ENCODE measurements around the gene IQGAP2.

IQGAP2 gene

DNA sequence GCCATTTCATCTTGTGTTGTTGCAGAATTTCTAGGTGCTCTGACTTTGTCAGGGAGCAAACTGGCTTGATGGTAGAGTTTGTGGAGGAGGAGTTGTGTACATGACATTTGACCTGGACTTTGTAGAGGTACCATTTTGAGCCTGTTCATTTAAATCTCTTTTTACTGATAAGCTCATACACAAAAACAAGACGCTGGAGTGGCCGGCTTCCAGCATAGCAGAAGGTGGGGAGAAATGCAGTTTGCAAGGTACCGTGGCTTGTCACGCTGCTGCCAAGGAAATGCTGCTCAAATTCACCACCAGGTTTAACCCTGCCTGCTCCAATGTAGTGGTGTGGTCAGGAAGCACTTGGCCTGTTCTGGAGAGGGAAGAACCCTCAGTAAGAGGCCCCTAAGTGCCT lies 18.9 kb upstream of the IQGAP2 start:
- DNase-seq, result no peak

DNA sequence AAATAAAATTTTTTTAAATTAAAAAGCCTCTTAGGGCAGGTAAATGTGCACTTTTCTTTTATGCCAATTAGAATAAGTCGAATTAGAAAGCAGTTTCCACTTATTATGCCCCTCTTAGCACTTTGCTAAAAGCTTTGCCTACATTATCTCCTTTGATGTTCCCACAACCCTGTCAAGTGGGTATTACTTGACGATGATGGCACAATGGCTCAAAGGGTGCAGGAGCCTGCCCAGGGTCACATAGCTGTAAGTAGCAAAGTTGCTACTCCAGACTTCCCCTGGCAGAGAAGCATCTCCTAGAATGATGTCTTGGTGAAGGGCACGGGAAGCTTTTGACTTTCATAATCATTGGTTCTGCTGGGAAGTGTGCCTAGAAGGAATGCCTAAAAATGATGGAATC lies 18.4 kb upstream of the IQGAP2 start:
- DNase-seq, result no peak

DNA sequence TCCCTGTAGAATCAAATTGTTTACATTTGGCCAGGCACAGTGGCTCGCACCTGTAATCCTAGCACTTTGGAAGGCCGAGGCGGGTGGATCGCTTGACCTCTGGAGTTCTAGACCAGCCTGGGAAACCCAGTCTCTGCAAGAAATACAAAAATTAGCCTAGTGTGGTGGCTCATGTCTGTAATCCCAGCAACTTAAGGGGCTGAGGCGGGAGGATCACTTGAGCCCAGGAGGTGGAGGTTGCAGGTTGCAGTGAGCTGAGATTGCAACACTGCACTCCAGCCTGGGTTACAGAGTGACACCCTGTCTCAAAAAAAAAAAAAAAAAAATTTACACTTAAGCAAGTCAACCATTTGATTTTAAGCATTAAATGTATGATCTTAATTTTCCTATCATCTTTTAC lies 17.5 kb upstream of the IQGAP2 start:
- no peak for DNase-seq

DNA sequence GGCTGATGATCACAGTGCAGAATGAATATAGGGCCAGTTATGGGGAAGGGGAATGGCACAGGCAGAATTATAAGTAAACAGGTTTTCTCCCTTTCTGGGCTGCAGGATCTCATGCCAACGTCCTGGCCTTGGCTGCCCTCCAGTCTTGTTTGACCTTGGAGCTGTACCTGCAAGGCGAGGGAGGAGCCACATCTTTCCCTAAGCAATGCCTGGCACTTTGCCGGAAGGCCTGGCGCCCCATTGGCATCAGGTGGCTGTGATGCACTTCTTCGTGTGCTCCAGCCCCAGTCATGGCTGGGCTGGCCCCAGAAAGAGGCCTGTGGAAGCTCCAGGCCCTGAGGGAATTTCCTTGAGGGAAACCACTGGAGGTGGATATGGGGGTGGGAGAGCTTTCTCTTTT lies 16.7 kb upstream of the IQGAP2 start:
- no peak for DNase-seq

DNA sequence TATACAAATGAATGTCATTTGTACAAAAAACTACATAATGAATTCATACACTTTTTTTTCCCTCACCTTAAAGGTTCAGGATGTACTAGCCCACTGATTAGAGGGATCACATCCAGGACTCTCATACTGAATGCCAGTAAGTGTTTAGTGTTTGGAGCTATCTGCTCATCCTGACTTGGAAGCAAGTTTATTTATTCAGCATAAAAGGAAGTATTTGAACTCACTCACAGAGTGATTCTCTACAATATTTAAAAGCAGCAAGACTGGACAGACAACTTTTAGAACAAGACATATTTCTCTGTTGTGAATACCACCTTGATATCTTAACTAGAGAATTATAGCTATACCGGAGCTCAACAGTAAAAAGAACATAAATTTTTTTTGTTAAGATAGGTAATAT lies 14.8 kb upstream of the IQGAP2 start:
- no peak for DNase-seq

DNA sequence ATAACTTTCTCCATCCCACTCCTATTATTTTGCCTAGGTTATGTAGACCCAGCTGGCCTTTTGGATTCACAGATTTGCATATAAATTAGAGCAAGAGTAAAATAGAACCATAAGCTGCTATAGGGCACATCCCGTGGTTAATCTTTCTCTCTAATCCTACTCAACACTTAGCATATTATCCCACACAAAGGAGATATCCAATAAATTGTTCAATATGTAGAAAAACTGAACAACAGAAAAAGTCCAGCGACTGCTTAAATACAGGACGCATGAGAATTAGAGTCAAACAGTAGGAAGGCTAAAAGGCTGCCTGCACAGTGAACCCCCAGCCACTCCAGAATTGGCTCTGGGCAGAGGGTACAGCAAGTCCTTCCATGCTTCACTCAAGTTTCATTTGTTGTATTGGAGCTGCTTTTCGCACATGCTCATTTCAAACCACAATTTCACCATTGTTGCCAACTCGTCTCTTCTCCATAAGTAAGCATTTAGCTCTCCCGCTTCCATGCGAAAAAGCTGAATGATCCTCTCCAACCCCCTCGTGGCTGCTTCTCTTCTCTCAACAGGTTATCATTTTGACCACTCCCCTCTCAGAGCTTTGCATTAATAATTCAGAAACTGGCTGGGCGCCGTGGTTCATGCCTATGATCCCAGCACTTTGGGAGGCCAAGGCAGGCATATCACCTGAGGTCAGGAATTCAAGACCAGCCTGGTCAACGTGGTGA lies 14.1 kb upstream of the IQGAP2 start:
- DNase-seq, result no peak

DNA sequence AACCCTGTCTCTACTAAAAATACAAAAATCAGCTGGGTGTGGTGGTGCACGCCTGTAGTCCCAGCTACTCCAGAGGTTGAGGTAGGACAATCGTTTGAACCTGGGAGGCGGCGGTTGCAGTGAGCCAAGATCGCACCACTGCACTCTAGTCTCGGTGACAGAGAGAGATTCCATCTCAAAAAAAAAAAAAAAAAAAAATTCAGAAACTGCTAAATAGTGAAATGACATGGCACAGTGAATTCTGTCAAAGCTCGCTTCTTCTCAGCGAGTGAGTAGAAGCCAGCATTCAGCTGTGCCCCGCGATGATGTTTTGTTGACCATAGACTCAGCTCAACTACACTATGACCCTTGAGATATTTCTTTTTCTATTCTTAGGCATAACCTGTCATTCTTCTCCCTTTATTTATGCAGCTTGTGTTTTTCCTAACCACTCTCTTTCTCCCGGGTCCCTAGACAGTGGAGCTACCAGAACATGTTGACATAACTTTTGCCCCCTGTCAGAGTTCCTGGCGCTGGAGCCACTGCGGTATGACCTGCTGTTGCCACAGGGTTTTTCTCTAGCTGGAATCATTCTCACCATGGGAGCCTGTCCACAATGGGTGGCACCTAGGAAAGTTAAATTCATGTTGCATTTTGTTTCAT lies 13.5 kb upstream of the IQGAP2 start:
- DNase-seq, result no peak

DNA sequence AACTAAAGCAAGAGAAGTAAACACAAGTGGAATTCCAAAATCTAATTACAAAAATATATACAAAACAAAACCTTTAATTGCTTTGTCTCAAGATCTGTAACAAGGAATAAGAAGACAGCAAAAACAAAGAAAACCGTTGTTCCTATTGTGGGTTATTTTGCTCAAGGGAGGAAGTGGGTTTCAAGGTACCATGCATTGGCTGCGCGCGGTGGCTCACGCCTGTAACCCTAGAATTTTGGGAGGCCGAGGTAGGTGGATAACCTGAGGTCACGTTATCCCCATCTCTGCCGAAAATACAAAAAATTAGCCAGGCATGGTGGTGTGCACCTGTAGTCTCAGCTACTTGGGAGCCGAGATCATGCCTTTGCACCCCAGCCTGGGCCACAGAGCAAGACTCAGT lies 12.1 kb upstream of the IQGAP2 start:
- DNase-seq, result no peak

DNA sequence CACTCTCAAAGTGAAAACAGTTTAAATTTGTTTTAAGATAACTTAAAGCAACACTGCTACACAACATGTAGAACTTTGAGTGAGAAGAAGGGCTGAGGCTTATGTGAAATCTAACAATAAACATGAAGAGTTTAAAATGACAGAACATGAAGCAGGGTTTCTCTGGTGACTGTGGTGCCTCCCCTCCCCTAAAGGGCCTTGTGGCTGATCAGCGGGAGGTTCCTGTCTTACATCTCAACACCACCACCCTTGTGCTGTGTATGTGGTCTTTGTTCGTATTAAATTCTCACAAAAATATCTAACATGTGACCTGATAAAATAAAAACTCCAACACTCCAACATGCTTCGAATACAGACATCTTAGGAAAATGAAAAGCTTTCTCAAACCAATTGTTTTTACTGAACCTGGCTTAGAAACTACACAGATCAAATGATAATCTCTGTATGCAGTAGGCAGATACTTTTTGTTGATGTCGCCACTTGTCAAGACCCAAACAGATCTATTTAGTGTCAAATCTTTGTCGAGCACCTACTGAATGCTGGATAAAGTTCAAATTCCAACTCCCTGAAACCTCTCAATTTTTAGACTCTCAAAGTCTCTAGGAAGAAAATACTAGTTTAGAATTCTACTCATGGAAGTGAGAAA lies 9.9 kb upstream of the IQGAP2 start:
- DNase-seq, result no peak

DNA sequence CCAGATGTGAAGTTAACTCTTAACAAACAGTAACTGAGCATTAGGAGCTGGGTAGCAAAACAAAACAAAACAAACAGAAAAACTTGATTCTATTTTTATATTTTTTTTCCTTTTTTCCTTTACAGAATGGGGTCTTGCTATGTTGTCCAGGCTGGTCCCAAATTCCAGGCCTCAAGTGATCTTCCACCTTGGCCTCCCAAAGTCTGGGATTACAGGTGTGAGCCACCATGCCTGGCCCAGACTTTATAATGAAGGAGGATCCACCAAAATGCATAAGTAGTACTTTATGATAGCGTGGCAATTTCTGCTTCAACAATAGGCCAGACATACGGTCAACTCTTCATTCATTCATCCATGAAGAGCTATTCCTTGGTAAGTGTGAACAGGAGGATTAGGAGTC lies 5.9 kb upstream of the IQGAP2 start:
- DNase-seq, result no peak

DNA sequence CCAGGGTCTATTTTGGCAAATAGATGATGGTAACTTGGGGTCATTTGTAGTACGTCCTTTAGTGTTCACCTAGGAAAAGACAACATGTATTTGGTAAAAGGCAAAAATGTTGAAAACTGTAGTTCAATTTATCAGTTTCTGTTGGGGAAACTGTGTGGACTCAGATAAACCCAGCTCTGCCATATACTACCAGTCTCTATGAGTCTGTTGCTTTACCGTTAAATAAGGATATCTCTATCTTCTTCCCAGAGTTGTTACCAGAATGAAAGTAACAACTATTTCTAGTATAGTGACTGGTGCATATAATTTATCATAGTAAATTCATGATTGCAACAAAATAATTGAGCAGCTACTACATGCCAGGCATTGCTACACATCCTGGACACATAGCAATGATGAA lies 3.8 kb upstream of the IQGAP2 start:
- no peak for DNase-seq

DNA sequence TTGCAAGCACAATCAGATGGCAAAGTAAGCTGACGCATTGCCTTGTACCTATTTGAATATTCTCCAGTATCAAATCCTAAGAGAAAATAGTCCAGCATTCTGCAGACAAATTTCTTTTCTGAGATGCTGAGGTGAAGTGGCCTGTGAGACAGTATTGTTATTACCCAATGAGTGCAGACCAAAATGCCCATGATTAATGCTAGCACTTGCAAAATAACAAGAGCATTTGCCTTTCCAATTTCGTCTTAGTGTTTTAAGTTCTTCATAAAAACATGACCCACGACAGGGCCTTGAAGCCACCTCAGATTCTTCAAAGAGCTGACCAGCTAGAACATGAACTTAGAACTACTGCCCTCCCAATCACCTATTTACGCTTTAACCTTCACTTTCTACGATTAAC lies 2.6 kb upstream of the IQGAP2 start:
- DNase-seq, result no peak

DNA sequence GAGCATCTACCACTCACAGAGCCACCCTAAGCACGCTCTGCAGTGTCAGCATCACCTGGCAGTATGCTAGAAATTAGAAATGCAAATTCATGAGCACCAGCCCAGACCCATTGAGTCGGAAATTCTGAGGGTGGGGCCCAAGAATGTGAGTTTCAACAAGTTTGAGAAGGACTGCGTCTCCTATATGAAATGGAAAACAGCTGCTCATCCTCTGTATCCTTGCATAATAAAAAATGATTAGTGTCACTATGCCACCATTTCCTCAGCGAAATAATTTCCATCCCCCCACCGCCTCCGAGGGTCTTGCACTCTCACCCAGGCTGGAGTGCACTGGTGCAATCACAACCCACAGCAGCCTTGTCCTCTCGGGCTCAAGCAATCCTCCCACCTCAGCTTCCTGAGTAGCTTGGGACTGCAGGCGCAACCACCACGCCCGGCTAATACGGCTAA lies 1.3 kb upstream of the IQGAP2 start:
- DNase-seq, result no peak

DNA sequence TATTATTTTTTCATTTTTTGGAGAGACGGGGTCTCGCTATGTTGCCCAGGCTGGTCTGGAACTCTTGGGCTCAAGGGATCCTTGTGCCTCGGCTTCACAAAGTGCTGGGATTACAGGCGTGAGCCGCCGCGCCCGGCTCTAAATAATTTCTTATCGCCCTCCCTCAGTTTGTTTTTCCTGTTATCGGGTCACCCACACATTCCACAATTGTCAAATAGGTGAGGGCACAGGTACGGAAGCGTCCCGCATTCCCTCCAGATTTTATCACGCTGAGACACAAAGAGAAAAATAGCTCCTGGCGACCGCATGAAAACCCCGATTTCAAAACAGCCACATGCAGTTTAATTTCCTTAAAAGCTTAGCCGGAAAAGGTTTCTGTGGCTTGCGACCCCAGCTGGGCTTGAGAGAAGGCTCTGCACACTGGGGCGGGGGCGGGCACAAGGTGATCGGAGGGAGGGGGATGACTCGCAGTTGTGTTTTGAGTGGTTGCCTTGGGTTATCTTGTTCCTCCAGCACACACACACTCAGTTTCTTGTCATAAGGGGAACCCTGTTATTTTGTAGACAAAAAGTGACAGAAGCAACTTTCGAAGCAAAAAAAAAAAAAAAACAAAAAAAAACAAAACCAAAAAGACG lies 717 bp upstream of the IQGAP2 start:
- no peak for DNase-seq

DNA sequence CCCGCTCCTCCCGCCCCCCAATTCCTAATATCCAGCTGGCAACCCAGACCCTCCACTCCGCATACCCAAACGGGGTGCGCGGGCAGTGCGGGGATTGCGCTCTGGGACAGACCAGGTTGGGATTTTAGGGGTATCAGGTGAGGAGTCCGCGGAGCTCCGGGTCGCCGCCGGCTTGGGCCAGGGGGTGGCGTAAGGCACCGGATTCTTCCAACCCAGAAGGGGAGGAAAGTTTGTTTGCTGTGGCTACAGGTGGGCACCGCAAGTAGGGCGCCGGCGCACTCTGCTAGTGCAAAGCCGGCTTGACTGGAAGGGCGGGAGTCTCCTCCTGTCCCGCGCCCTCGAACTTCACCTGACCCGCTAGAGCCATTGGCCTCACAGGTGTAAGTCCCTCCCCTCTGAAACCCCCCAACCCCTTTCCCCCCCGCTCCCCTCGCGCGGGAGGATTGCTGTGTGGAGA lies 709 bp downstream of the IQGAP2 start:
- DNase-seq, result no peak

DNA sequence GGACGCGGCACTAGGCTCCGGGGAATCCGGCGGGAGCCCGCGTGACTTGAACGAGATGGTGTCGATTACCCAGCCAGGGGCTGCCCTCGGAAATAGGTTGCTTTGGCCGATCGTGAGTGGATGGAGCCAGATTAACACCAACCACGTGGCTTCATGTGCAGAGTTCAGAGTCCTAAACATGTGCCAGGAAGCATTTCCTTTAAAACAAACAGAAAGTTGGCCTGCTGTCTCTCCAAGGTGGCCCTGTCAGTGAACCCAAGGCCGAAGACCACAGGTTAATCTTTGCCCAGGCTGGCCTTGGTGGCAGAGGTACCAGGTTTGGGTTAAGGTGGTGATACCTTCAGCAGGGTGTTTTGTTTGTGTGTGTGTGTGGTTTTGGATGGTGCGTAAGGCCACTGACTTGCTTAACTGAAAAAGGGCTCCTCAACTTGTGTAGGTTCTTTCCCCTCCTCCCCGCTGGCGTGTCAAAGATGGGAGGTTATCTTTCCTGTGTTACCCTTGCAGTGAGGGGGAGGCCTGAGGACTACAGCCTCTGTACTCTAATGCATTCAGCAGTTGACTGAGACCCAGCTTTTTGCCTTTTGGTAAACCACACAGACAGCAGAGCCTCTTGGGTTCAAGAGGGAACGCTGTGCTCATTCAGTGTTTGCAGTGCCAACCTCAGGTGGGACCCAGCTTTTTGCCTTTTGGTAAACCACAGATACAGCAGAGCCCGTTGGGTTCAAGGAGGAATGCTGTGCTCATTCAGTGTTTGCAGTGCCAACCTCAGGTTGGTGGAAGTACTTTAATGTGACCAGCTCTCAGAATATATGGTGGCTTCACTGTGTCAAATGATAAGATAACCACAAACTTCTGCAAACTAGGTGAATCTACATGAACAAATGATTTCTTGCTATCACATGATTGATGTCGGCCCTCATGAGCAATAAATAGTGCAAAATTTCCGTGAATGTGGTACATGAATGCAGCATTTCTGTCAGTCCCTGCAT lies 1.4 kb downstream of the IQGAP2 start:
- no peak for DNase-seq

DNA sequence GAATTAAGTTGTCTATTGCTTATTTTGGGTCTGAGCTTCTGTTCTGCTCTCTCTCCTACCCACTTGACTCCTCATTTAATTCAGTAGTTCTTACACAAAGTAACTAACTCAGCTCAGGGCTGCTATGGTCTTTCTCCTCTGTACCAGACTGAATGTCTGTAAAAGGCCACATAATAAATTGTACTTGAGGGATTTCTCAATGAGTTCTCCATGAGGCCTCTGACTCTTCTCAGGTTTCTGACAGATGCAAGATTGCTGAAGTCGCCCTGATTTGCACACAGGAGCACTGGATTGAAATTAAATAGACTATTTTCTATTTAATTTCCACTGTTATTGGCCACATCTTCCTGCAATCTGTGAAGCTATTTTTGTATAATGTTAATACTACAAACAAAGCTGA lies 2.9 kb downstream of the IQGAP2 start:
- DNase-seq, result no peak

DNA sequence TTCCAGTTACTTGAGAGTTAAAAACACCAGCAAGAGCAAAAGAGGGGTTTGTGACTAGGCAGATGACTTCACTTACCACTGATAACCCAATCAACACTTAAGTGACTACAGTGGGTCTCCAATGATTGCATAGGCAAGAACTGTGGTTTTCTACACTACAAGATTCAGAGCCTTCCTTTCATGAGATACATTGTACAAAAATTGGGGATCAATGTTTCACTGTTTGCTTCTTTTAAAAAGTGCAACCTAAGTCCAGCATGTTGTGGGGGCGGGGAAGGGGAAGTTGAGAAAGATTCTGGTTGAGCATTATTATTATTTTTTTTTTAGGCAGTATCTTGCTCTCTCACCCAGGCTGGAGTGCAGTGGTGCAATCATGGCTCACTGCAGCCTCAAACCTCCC lies 3.6 kb downstream of the IQGAP2 start:
- no peak for DNase-seq

DNA sequence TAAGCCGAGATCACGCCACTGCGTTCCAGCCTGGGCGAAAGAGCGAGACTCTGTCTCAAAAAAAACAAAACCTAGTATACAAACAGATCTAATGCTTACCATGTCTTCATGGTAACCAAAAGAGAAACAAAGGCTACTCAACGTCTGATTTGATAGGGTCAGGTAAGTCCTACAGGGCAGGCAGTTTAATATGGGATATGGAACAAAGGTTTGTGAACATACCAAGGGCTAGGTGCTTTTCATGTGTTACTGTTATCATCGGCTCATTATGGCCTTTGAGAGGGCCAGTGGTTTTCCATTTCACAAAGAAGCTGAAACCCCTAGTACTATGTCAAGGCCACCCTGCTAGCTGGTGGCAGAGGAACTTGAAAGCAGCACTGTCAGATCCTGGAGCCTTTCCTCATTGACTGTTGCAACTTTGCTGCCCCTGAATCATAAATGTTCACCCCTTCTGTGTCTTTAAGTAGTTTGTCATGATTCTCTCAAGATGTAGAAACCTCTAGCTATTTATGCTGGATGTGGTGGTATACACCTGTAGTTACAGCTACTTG lies 5.1 kb downstream of the IQGAP2 start:
- DNase-seq, result no peak

DNA sequence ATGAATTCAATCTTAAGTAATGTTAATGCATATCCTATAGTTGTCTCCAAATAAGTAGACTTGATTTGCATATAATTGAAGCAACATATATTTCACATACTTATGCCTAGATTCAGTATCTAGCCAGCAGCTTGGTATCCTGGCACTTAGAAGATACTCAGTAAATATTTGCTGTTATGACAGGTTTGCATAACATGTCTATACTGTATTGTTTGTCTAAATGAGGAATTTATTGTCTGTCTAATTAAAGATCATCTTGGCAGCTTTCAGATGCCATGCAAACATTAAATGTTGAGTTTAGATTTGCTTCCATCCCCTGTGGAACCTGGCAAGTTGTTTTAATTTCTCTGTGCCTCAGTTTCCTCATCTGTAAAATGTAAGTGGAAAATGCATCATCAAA lies 9.4 kb downstream of the IQGAP2 start:
- DNase-seq, result no peak

DNA sequence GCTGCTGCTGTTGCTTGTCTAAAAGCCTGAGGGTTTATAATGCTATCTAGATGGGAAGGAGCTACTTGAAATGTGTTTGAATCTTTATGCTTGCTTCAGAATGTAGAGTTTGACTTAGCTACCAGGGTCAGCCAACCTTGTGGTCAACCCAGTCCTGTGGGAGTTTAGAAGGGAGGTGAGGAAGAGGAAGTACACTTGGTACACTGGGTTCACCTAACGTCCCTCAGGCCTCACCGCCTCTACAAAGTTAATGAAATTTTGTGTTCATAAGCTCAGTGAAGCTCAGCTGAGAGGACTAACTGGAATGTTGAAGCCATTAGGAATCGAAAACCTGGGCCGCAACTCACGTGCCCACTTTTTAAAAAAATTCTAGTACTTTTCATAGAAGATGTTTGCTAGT lies 10.7 kb downstream of the IQGAP2 start:
- no peak for DNase-seq

DNA sequence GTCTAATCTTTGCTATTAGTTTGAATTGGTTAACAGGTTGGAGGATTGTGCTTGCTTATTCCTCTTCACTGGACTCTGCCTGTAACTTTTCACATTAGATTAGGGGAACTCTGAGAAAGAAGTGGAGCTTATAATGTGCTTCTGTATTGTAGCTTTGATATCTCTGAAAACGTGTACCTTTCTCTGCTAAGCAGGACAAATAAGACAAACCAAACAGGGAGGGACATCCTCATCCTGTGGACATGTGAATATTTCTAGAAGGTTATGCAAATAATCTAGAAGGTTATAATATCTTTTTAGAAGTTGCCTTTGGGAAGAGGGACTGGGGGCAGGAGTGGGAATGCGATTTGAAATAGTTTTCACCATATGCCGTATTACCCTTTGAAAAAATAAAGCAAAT lies 11.7 kb downstream of the IQGAP2 start:
- no peak for DNase-seq

Data from DMS79 treated with DMSO at 0.1 percent for 48 hours (cell line).